HG02884 (cell line): ENCODE data around the gene FADS6.
"Not testable (repeated sequence)": the region's sequence is repeated elsewhere in the genome, so short reads cannot be mapped to it uniquely, and the experiment has no call there.

Source experiments
- ATAC-seq: cut with Tn5 transposase; IDR thresholded peaks from one replicate; pipeline ENCODE4 v1.9.1; 2021; ENCODE audit warnings: mild to moderate bottlenecking, moderate library complexity; ENCODE audit not compliant: unreplicated experiment

FADS6 gene

DNA sequence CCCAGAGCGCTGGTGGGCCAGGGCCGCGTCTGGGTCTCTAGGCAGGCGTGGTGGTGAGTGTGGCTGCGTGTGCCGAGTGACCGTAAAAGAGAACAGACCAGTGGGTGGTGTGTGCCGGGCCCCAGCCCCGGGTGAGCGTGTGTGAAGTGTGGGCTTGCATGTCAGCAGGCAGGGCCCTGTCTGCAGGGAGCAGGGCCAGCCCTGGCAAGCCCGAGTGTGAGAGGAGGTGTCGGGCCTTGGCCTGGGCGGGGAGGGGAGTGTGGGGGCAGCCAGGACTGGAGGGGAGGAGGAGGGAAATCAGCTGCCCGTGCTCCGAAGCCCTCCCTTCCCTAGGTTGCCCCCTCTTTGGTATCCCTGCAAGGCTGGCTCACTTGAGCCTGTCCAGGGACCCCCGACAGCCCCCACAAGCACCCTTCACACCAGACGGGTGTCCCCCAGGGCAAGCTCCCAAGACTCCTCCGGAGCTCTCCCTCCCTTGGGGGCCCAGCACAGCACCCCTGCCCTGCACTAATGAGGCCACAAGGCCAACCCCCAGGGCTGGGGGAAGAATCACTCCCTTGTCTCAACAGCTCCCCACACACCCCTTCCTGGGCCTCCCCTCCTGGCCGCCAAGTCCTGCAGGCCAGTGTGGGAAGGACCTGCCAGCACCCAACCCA, 27.7 kb upstream of the FADS6 start:
- ATAC-seq: no peak

DNA sequence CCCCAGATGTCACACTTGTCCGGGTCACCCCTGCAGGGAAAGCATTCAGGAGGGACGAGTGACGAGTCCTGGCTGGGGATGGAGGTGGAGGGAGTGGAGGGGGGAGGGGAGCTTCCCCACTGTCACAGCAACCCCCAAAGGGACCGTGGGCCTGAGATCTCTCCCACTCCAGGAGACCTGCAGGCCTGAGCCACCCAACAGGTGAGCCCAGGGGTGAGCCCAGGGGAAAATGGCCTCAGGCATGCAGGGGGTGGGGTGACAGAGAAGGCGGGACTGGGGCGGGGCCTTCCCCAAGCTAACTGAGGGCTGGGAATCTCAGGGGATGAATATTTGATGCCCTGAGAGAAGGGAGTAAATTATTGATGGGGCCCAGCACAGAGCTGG, 27.2 kb upstream of the FADS6 start:
- no peak for ATAC-seq

DNA sequence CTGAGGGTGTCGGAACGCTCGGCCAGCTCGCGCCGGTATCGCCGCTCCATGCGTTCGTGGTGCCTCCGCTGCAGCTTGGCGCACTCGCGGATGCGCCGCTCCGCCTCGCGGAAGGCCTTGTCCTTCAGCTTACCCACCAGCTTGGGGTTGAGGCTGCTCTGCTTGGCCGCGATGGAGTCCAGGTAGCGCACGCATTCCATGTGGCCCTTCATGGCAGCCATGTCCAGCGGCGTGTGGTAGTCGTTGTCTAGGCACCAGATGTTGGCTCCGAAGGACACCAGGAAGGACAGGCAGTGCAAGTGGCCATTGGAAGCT, 26.8 kb upstream of the FADS6 start:
- no peak for ATAC-seq

DNA sequence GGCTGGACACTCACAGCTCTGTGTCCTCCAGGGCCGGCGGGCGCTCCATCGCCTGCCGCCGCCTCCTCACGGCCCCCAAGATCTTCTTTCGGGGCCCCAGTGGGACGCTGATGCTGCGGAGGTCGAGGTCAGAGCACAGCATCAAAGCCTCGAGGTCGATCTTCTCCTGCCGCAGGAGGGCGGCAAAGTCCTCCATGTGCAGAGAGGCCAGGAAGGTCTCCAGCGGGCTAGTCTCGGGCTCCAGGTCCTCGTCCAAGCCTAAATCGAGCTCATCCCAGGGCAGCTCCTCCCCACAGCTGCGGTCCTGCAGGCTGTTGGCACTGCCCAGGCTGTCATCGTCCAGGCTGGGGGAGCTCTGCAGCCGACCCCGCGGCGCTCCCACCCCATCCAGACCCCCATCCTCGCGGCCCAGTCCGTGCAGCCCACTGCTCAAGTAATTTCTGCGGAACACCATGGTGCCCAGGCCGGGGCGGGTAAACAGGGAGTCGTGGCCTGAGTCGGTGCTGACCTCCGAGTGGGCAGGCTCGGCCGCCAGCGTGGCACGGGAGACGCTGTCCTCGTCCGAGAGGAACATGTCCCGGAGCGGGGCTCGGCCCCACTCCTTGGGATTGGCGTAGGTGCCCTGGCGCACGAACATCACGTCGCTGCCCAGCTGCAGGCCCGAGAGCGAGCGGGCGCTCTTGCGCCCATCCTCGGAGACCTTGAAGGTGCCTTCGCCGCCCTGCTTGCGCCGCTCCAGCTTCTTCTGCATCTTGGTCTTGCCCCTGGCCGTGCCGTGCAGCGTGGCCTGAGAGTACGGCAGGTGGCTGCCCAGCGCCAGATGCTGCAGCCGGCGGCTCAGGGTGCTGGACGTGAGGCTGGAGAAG, 26.2 kb upstream of the FADS6 start:
- no peak for ATAC-seq

DNA sequence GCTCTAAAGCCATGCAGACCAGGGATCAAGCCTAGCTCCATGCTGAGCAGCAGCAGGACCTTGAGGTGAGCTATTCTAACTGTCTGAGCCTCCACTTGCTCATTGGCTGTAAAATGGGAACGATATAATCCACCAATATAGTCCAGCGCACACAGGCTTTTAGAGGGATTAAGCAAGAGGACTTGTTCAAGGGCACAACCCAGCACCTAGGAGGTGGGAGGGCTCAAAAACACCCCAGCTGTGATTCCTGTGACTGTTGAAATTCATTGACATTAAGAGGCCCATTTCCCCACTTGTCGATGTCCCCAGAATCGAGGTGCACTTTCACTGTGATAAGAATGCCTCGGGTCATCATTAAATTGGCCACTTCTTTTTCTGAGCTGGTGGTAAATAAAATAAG, 25.5 kb upstream of the FADS6 start:
- no peak for ATAC-seq

DNA sequence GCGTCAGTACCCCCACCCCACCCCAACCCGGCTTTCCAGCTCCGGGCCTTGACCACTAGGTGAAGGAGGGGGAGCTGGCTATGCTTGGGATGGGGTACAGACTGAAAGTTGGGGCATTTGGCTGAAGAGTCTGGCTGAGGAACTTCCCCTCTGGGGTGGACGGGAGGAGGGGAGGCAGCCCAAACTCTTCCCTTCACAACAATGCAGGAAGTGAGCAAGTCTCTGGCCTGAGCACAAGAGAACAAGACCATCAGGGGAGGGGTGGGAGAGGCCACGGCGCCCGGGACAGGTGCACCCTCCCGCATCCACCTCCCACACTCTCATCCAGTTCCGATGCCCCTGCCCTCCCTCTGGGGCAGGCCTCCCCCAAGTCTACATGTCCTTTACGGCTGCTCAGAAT, 24.0 kb upstream of the FADS6 start:
- ATAC-seq: no peak

DNA sequence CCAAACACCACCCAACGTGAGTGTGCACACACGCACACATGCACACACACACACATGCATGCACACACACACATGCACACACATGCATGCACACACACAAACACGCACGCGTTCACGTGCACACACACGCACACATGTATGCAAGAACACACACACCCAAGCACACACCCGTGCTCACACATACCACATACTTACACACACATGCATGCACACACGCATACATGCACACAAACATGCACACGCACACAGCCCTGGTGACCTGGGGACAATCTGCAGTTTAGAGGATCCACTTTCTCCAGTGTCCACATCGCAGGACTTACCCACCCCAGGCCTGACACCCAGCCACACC, 23.4 kb upstream of the FADS6 start:
- no peak for ATAC-seq

DNA sequence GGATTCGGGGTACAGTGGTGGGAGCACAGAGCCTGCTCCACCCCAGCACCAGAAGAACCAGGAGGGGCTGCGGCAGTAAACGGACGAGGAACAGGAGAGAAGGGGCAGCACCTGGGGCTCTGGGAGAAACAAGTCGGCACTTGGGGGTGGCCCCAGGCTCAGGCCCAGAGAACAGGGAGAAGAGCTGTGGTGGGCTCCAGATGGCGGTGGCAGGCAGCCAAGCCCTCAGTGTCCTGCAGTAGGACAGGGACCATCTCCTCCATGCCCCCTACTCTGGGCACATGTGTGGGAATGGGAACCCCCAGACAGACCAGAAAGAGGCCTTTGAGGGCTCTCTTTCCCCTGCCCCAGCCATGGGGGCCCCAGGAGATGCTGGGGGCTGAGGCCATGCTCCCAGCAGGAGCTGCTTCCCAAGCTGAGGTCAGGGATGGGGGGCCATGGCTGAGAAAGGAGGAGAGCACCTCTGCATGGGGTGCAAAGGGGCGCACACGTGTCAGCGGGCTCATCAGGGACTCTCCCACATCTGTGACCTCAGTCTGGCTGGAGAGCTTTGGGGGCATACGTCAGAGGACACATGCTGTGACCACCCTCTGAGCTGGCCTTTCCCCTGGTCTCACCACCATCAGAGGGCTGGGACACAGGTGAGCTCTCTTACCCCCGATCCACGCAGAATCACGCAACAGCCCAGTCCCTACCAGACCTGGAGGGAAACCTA, 22.9 kb upstream of the FADS6 start:
- no peak for ATAC-seq

DNA sequence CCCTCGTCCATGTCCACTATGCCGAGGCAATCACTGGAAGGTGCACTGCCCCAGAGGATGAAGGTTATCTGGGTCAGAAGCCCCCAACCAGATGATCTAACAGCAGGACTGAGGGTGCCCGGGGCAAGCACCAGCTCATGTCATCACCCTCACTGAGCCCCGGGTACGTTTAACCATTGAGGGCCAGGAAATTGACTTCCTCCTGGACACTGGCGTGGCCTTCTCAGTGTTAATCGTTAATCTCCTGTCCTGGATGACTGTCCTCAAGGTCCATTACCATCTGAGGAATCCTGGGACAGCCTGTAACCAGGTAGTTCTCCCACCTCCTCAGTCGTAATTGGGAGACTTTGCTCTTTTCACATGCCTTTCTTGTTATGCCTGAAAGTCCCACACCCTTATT, 18.0 kb upstream of the FADS6 start:
- not testable (repeated sequence) for ATAC-seq

DNA sequence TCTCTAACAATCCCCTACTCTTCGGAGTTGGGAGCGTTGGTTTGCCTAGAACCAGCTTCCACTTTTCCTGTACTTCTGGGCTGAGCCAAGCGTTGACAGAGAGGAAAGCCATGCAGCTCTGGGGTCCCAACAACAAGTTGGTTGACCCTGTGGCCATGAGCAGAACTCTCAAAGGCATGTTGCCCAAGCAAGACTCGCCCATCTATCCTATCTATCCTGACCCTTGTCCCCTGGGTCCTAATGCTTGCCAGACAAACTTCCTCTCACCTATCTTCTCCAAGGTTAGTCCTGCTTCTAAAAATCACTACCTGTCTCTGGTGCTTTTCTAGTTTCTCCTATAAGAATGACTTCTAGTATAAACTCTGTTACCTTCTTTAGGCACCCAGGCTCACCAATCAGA, 15.7 kb upstream of the FADS6 start:
- ATAC-seq: not testable (repeated sequence)

DNA sequence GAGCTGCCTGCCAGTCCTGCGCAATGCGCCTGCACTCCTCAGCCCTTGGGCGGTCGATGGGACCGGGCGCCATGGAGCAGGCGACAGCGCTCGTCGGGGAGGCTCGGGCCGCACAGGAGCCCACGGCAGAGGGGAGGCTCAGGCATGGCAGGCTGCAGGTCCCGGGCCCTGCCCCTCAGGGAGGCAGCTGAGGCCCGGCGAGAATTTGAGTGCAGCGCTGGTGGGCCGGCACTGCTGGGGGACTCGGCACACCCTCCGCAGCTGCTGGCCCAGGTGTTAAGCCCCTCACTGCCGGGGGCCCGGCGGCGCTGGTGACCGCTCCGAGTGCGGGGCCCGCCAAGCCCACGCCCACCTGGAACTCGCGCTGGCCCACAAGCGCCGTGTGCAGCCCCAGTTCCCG, 13.6 kb upstream of the FADS6 start:
- no peak for ATAC-seq

DNA sequence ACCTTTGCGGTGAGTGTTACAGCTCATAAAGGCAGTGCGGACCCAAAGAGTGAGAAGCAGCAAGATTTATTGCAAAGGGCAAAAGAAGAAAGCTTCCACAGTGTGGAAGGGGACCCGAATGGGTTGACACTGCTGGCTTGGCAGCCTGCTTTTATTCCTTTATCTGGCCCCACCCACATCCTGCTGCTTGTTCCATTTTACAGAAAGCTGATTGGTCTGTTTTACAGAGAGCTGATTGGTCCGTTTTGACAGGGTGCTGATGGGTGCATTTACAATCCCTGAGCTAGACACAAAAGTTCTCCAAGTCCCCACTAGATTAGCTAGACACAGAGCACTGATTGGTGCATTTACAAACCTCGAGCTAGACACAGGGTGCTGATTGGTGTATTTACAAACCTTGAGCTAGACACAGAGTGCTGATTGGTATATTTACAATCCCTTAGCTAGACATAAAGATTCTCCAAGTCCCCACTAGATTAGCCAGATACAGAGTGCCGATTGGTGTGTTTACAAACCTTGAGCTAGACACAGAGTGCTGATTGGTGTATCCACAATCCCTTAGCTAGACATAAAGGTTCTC, 12.9 kb upstream of the FADS6 start:
- not testable (repeated sequence) for ATAC-seq

DNA sequence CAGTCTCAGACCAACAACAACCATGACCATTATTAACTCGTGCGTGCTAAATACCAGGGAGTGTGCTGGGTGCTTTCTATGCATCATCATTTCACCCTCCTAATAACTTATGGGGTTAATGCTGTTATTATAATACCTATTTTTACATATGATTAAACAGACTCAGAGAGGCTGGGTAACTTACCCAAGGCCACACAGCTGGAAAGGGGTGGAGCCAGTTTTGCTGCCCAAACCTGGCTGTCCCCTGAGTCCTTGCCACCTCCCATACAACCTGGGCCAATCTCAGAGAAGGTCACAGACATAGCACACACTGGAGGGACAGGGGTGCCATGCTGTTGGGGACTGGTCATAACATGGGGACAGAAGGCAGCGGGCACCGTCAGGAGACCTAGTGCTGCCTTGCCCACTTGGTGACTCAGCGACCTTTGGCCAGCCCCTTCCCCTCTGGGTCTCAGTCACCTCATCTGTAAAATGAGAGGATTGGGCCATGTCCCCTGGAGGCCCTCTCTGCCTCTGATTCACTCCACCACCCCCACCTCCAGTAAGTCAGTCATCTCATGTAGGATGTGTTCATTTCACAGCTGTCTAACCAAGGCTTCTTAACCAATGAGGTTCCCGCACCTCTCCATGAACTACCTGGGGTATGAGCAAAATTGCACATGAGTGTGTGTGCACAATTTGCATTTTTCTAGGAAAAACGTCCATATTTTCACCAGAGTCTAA, 11.4 kb upstream of the FADS6 start:
- ATAC-seq: no peak

DNA sequence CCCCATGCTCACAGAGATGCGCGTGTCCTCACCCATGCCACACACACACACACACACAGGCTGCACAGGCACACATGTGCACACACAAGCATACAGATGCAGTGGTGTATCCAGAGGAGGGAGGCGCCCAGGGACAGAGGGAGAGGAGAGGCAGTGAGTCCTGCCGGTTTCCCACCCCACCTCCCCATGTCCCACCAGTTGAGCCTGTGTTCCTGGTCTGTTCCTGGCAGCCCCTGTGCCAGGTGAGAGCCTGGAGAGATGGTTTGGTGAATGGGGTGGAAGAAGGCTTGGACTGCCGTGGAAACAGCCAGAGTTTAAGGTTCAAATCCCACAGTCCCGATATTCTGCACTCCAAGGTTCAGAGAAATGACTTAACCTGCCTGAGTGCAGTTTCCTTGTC, 10.2 kb upstream of the FADS6 start:
- no peak for ATAC-seq

DNA sequence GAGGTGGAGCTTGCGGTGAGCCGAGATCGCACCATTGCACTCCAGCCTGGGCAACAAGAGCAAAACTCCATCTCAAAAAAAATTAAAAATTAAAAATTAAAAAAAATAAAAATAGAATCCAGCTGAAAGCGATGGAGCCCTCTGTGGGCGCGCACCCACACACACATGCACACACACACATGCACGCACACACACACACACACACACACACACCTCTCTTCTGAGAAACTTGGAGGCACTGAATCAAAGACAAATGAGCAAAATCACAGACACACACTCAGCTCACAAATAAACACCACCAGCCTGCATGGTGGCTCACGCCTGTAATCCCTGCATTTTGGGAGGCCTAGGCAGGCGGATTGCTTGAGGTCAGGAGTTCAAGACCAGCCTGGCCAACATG, 9.6 kb upstream of the FADS6 start:
- ATAC-seq: no peak

DNA sequence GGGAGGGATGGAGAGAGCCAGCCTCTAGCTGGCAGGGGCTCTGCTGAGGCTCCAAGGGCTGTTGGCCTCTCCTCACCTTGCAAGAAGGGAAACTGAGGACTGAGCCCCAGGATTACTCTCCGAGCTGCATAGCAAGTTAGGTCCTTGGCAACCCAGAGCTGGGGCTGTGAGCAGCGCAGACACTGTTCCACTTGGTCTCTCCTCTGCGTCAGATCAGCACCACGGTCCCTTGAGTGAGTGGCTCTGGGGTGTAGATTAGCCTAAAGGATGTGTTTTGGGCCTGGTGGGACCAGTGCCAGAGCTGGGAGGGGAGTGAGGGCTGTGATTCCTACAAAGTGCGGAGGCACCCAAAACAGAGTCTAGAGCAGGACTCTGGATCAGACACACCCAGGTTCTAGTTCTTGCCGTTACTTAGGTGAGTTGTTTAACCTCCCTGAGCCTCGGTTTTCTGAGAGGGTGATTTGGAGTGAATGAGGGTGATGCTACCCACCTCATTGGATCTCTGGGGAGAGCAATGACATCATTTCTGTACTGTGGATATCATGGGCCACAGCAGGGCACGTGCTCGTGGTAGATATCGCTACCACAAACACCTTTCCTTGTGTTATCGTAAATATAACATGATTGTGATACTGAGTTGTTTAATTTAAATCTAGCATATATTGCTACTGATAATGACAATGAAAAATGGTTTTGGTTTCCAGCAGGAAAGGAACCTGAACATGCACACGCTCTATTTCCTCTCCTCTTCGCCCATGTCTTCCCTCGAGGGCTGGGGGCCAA, 8.1 kb upstream of the FADS6 start:
- no peak for ATAC-seq

DNA sequence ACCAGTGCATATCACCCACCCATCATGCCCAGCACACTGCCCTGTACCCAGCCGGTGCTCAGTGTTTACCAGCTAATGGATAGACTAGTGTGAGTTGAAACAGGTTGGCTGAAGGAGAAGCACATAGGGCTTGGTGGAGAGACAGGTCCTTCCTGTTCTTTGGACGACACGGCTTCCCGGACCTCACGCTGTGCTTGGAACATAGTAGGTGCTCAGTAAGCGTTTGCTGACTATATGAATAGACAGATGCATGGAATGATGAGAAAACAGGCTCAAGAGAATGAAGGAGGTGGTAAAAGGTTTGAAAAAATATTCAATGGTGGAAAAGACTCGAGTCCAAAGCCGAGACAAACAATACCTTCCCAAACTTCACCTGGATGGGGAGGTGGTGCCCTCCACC, 6.8 kb upstream of the FADS6 start:
- no peak for ATAC-seq

DNA sequence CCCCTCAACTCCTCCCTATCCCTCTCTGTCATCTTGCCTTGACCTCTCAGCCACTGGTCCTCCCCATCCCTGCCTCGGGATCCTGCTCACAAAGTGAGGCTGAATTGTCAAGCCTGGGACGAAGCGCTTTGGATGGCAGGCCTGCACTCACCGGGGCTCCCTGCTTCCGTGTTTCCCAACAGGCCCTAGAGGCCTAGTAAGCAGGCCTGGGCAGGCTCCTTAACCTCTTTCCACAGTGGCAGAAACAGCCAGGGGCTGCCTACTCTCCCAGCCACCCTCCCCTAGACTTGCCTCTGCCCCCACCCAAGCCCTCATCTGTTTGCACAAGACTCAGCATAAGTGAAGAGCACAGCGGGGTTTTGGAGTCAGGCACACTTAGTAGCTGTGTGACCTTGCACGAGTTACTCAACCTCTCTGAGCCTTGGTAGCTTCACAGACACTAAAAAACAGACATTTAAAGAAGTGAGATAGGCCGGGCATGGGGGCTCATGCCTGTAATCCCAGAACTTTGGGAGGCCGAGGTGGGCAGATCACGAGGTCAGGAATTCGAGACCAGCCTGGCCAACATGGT, 5.0 kb upstream of the FADS6 start:
- no peak for ATAC-seq

DNA sequence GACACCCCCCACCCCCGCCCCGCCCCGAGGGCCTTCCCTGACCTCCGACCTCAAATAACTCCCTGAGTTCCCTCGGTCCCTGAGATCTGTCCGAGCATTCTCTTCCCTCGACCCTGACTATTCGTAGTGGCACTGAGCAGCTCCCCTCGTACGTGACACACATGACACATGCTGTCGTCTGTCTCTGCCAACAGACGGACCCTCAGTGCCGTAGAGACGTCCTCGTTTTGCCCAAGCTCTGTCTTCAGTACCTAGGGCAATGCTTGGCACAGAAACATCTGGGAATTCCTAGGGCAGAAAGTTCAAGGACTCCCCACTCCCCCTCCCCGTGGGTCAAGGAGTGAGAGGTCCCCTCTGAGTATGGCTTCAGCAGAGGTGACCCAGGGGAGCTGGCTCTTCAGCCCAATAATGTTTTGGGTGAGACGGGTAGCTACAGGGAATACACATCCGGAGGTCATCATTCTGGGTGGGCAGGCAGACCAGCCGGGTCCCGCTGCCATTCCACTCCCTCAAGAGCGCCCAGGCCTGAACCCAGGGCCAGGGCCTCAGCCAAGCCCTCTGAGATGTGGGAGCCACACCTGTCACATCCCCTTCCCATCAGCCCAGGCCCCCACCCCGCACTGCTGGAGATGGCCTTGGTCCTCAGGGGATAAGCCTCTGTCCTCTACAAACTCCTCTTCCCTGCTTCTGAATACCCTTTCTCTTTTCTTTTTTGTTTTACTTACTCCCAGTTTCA, 671 bp upstream of the FADS6 start:
- ATAC-seq: no peak
